Peyer's patch (tissue), 4 donors: ENCODE data around the gene ZFP91. TPM values are rescaled to one million over a fixed set of nuclear protein-coding genes. Genes with fewer than 3 reads are reported as not detected.
A peak's percentile ranks its signal among the peaks of the same experiment; 100 is the strongest.

Source experiments
- DNase-seq, 3 donors: peaks; one replicate each; pipeline ENCODE4 v3.0.0-alpha.2; 2017 to 2019
- H3K27ac ChIP-seq, 4 donors: fragments of 200-600 bp; sonication (generic); one replicate each; pipeline ENCODE4 v1.5.1; 2016 to 2019
- H3K27me3 ChIP-seq, 2 donors: fragments of 200-600 bp; sonication (generic); one replicate each; pipeline ENCODE4 v1.5.1; 2019
- H3K36me3 ChIP-seq, 3 donors: fragments of 200-600 bp; sonication (generic); one replicate each; pipeline ENCODE4 v1.5.1; 2016 to 2019
- H3K4me1 ChIP-seq, 4 donors: fragments of 200-600 bp; sonication (generic); one replicate each; pipeline ENCODE4 v1.5.1; 2016 to 2019
- H3K4me3 ChIP-seq, 4 donors: fragments of 200-600 bp; sonication (generic); 1 replicate in 3 of 4; 2 replicates in 1 of 4; pipeline ENCODE4 v1.5.1; 2016 to 2019; ENCODE audit warnings: mild to moderate bottlenecking in 1 of 4
- H3K9me3 ChIP-seq, 4 donors: fragments of 200-600 bp; sonication (generic); one replicate each; pipeline ENCODE4 v1.5.1; 2016 to 2019; ENCODE audit warnings: mild to moderate bottlenecking in 1 of 4
- CTCF ChIP-seq, 6 experiments: fragments of 450-650 bp in 4 of 6; fragments of 200-600 bp in 2 of 6; sonication (generic) in 1 of 6; IDR thresholded peaks; one replicate each; pipeline ENCODE4 v1.5.1; 2017 to 2019; ENCODE audit warnings: antibody characterized with exemption in 6 of 6, mild to moderate bottlenecking in 3 of 6, moderate library complexity in 1 of 6
- POLR2A ChIP-seq, 2 donors: fragments of 450-650 bp; IDR thresholded peaks; one replicate each; pipeline ENCODE4 v1.5.1; 2017; ENCODE audit warnings: antibody characterized with exemption in 2 of 2, mild to moderate bottlenecking in 2 of 2, moderate library complexity in 2 of 2
- total RNA-seq, 4 donors: library from RNA; depleted of rRNA; stranded (reverse); fragments of >200 nt; gene quantifications; one replicate each; pipeline ENCODE4 v1.1.0, GENCODE V29; 2016

Gene ZFP91
- total RNA-seq, 4 donors from 2014 or later = 42.4 to 58.3 (median 45.9) TPM

- peak overlapping the region; percentile 69 to 100 (median 100) for H3K27ac ChIP-seq
- H3K27me3 ChIP-seq = no peaks in the 10 kb centered on the region
- peaks cover 0 to 32% (median 15%) of the 10 kb centered on the region in 4 donors for H3K4me1 ChIP-seq
- H3K36me3 ChIP-seq = peaks cover 0 to 14% (median 0%) of the 10 kb centered on the region in 3 donors
- DNase-seq = peak in 2 of 3 donors; percentile 62 to 69
- H3K9me3 ChIP-seq = no peaks in the 10 kb centered on the region
- H3K4me3 ChIP-seq = peak overlapping the region in 2 of 4 donors; percentile 9 to 19
- TF ChIP-seq CTCF (IDR thresholded peaks at IDR 0.05) = no peak
- no peak for TF ChIP-seq POLR2A (IDR thresholded peaks at IDR 0.05)
Observed at GRCh38 chr11:58573451-58574104, 5.3 kb upstream of the ZFP91 start.

GRCh38 chr11:58574881-58575280 is 4.0 kb upstream of the ZFP91 start:
- Histone ChIP-seq H3K27ac (peak overlapping the region; percentile 75 to 100 (median 100)), H3K27me3 (no peaks in the 10 kb centered on the region), H3K36me3 (peaks cover 0 to under 1% (median 0%) of the 10 kb centered on the region in 3 donors), H3K9me3 (no peaks in the 10 kb centered on the region), H3K4me3 (peak overlapping the region; percentile 24 to 44 (median 37)), H3K4me1 (peaks cover 0 to 32% (median 15%) of the 10 kb centered on the region in 4 donors)
- no peak for TF ChIP-seq POLR2A (IDR thresholded peaks at IDR 0.05)
- TF ChIP-seq CTCF (IDR thresholded peaks at IDR 0.05) = no peak
- DNase-seq = no peak

GRCh38 chr11:58575377-58576020 is 3.4 kb upstream of the ZFP91 start, which contains the start of gene LPXN:
Gene LPXN, minus strand, starts transcription at chr11:58575856. Its CDS starts 84 bp downstream, at chr11:58575772.
- DNase-seq = peak in 2 of 3 donors; percentile 85 to 86
- TF ChIP-seq CTCF (IDR thresholded peaks at IDR 0.05) (no peak), POLR2A (IDR thresholded peaks at IDR 0.05) (peak in 1 of 2 donors; percentile 29)
- no peaks in the 10 kb centered on the region for H3K27me3 ChIP-seq
- peak within 1 kb of the TSS; percentile 98 to 100 (median 100) for H3K27ac ChIP-seq
- H3K4me1 ChIP-seq = peaks cover 0 to 35% (median 15%) of the 10 kb centered on the region in 4 donors
- H3K4me3 ChIP-seq = peak within 1 kb of the TSS; percentile 44 to 93 (median 90)
- H3K9me3 ChIP-seq = no peaks in the 10 kb centered on the region
- no peaks in the 10 kb centered on the region for H3K36me3 ChIP-seq

- H3K4me1 ChIP-seq = peaks cover 0 to 50% (median 19%) of the 10 kb centered on the region in 4 donors
- H3K4me3 ChIP-seq = peak overlapping the region; percentile 88 to 98 (median 93)
- no peaks in the 10 kb centered on the region for H3K36me3 ChIP-seq
- H3K27me3 ChIP-seq = no peaks in the 10 kb centered on the region
- peak in 1 of 3 donors; percentile 44 for DNase-seq
- H3K27ac ChIP-seq = peak overlapping the region; percentile 98 to 100 (median 100)
- no peaks in the 10 kb centered on the region for H3K9me3 ChIP-seq
- TF ChIP-seq POLR2A (IDR thresholded peaks at IDR 0.05) (no peak), CTCF (IDR thresholded peaks at IDR 0.05) (peak in 5 of 6 experiments; percentile 24 to 61 (median 56))
Observed at GRCh38 chr11:58576887-58577471, 1.9 kb upstream of the ZFP91 start.

GRCh38 chr11:58577555-58578135 is 1.2 kb upstream of the ZFP91 start:
- Histone ChIP-seq H3K4me3 (peak overlapping the region; percentile 88 to 98 (median 93)), H3K4me1 (peaks cover 0 to 54% (median 17%) of the 10 kb centered on the region in 4 donors), H3K9me3 (no peaks in the 10 kb centered on the region), H3K27ac (peak overlapping the region; percentile 98 to 100 (median 100)), H3K36me3 (no peaks in the 10 kb centered on the region), H3K27me3 (no peaks in the 10 kb centered on the region)
- no peak for TF ChIP-seq CTCF (IDR thresholded peaks at IDR 0.05)
- TF ChIP-seq POLR2A (IDR thresholded peaks at IDR 0.05) = peak; percentile 89 to 90
- peak in 2 of 3 donors; percentile 86 to 89 for DNase-seq
